ENCODE measurements around the gene KREMEN1. TPM values are rescaled to one million over a fixed set of nuclear protein-coding genes. Genes with fewer than 3 reads are reported as not detected.

KREMEN1 gene
- polyA plus RNA-seq, 4 donors = 1.1 to 24.6 (median 7.0) TPM

- FAIRE-seq = no peak
- no peak for DNase-seq
- 70 to 77% (median 73%) methylated on average over 9 of the region's 9 CpGs for WGBS, 3 donors
These were observed 130.9 kb downstream of the KREMEN1 start for GRCh38 chr22:29203488-29204454.

GRCh38 chr22:29204455-29205183 is 131.8 kb downstream of the KREMEN1 start:
- H3K9me3 ChIP-seq (ENCODE audit: control insufficient read depth in 2 of 2, insufficient read depth in 1 of 2, low read depth in 1 of 2, low read length in 1 of 2) = no peaks in the 10 kb centered on the region
- H3K36me3 ChIP-seq (ENCODE audit: control insufficient read depth in 3 of 3, insufficient read depth in 2 of 3, low read depth in 1 of 3, low read length in 3 of 3) = peaks cover 0 to 36% (median 0%) of the 10 kb centered on the region in 3 donors
- H3K4me1 ChIP-seq (ENCODE audit: control insufficient read depth in 3 of 3, insufficient read depth in 2 of 3, low read depth in 1 of 3, low read length in 2 of 3) = peaks cover 0 to 42% (median 3%) of the 10 kb centered on the region in 3 donors
- FAIRE-seq (no peak), DNase-seq (peak in 1 of 2 donors; percentile 36)
- H3K4me3 ChIP-seq (ENCODE audit: low read depth in 1 of 3, low read length in 3 of 3) = no peak overlapping the region
- H3K27ac ChIP-seq (ENCODE audit: low read depth in 1 of 3, low read length in 2 of 3) = peak overlapping the region in 2 of 3 donors; percentile 9 to 60
- H3K27me3 ChIP-seq (ENCODE audit: control insufficient read depth in 3 of 3, insufficient read depth in 3 of 3, low read length in 3 of 3) = no peaks in the 10 kb centered on the region
- 75 to 77% (median 75%) methylated on average over 7 to 8 of the region's 8 CpGs for WGBS, 3 donors

More at GRCh38 chr22:29203488-29204454, 130.9 kb downstream of the KREMEN1 start:
- H3K27me3 ChIP-seq (ENCODE audit: control insufficient read depth in 3 of 3, insufficient read depth in 3 of 3, low read length in 3 of 3) = no peaks in the 10 kb centered on the region
- peak overlapping the region in 2 of 3 donors; percentile 9 to 89 for H3K27ac ChIP-seq (ENCODE audit: low read depth in 1 of 3, low read length in 2 of 3)
- no peak overlapping the region for H3K4me3 ChIP-seq (ENCODE audit: low read depth in 1 of 3, low read length in 3 of 3)
- H3K9me3 ChIP-seq (ENCODE audit: control insufficient read depth in 2 of 2, insufficient read depth in 1 of 2, low read depth in 1 of 2, low read length in 1 of 2) = no peaks in the 10 kb centered on the region
- peaks cover 0 to 29% (median 0%) of the 10 kb centered on the region in 3 donors for H3K36me3 ChIP-seq (ENCODE audit: control insufficient read depth in 3 of 3, insufficient read depth in 2 of 3, low read depth in 1 of 3, low read length in 3 of 3)
- H3K4me1 ChIP-seq (ENCODE audit: control insufficient read depth in 3 of 3, insufficient read depth in 2 of 3, low read depth in 1 of 3, low read length in 2 of 3) = peaks cover 0 to 34% (median 3%) of the 10 kb centered on the region in 3 donors

GRCh38 chr22:29205252-29205593 is 132.4 kb downstream of the KREMEN1 start:
- Histone ChIP-seq H3K9me3 (ENCODE audit: control insufficient read depth in 2 of 2, insufficient read depth in 1 of 2, low read depth in 1 of 2, low read length in 1 of 2) (no peaks in the 10 kb centered on the region), H3K27me3 (ENCODE audit: control insufficient read depth in 3 of 3, insufficient read depth in 3 of 3, low read length in 3 of 3) (no peaks in the 10 kb centered on the region), H3K4me1 (ENCODE audit: control insufficient read depth in 3 of 3, insufficient read depth in 2 of 3, low read depth in 1 of 3, low read length in 2 of 3) (peaks cover 0 to 47% (median 3%) of the 10 kb centered on the region in 3 donors), H3K36me3 (ENCODE audit: control insufficient read depth in 3 of 3, insufficient read depth in 2 of 3, low read depth in 1 of 3, low read length in 3 of 3) (peaks cover 0 to 34% (median 0%) of the 10 kb centered on the region in 3 donors), H3K4me3 (ENCODE audit: low read depth in 1 of 3, low read length in 3 of 3) (peak overlapping the region in 2 of 3 donors; percentile 39 to 49), H3K27ac (ENCODE audit: low read depth in 1 of 3, low read length in 2 of 3) (peak overlapping the region in 2 of 3 donors; percentile 36 to 46)
- DNase-seq = no peak
- 48 to 65% (median 53%) methylated on average over 11 of the region's 11 CpGs for WGBS, 3 donors
- no peak for FAIRE-seq

- peaks cover 0 to 51% (median 3%) of the 10 kb centered on the region in 3 donors for H3K4me1 ChIP-seq (ENCODE audit: control insufficient read depth in 3 of 3, insufficient read depth in 2 of 3, low read depth in 1 of 3, low read length in 2 of 3)
These were observed 132.9 kb downstream of the KREMEN1 start, which contains the start of gene EMID1 for GRCh38 chr22:29205594-29206371. TSS of gene EMID1 (plus strand) at chr22:29205896. CDS start at chr22:29206039, 143 bp downstream.

GRCh38 chr22:29206372-29207242 is 133.8 kb downstream of the KREMEN1 start:
- H3K27ac ChIP-seq (ENCODE audit: low read depth in 1 of 3, low read length in 2 of 3) = peak overlapping the region in 2 of 3 donors; percentile 4 to 82
- no peaks in the 10 kb centered on the region for H3K27me3 ChIP-seq (ENCODE audit: control insufficient read depth in 3 of 3, insufficient read depth in 3 of 3, low read length in 3 of 3)
- peaks cover 0 to 41% (median 0%) of the 10 kb centered on the region in 3 donors for H3K36me3 ChIP-seq (ENCODE audit: control insufficient read depth in 3 of 3, insufficient read depth in 2 of 3, low read depth in 1 of 3, low read length in 3 of 3)
- DNase-seq (no peak), FAIRE-seq (no peak)
- peaks cover 0 to 51% (median 3%) of the 10 kb centered on the region in 3 donors for H3K4me1 ChIP-seq (ENCODE audit: control insufficient read depth in 3 of 3, insufficient read depth in 2 of 3, low read depth in 1 of 3, low read length in 2 of 3)
- H3K9me3 ChIP-seq (ENCODE audit: control insufficient read depth in 2 of 2, insufficient read depth in 1 of 2, low read depth in 1 of 2, low read length in 1 of 2) = no peaks in the 10 kb centered on the region
- peak overlapping the region in 2 of 3 donors; percentile 49 to 93 for H3K4me3 ChIP-seq (ENCODE audit: low read depth in 1 of 3, low read length in 3 of 3)
- 40 to 44% (median 43%) methylated on average over 19 of the region's 19 CpGs for WGBS, 3 donors

More at GRCh38 chr22:29205594-29206371, 132.9 kb downstream of the KREMEN1 start, which contains the start of gene EMID1:
- Histone ChIP-seq H3K4me3 (ENCODE audit: low read depth in 1 of 3, low read length in 3 of 3) (peak within 1 kb of the TSS in 2 of 3 donors; percentile 49 to 93), H3K27ac (ENCODE audit: low read depth in 1 of 3, low read length in 2 of 3) (peak within 1 kb of the TSS in 2 of 3 donors; percentile 36 to 82), H3K36me3 (ENCODE audit: control insufficient read depth in 3 of 3, insufficient read depth in 2 of 3, low read depth in 1 of 3, low read length in 3 of 3) (peaks cover 0 to 36% (median 0%) of the 10 kb centered on the region in 3 donors), H3K9me3 (ENCODE audit: control insufficient read depth in 2 of 2, insufficient read depth in 1 of 2, low read depth in 1 of 2, low read length in 1 of 2) (no peaks in the 10 kb centered on the region), H3K27me3 (ENCODE audit: control insufficient read depth in 3 of 3, insufficient read depth in 3 of 3, low read length in 3 of 3) (no peaks in the 10 kb centered on the region)
- WGBS, 3 donors = 1 to 3% (median 2%) methylated on average over 37 to 90 of the region's 90 CpGs
- DNase-seq (peak; percentile 20 to 81), FAIRE-seq (no peak)

- H3K4me1 ChIP-seq (ENCODE audit: control insufficient read depth in 3 of 3, insufficient read depth in 2 of 3, low read depth in 1 of 3, low read length in 2 of 3) = peaks cover 0 to 46% (median 0%) of the 10 kb centered on the region in 3 donors
- peak overlapping the region in 1 of 3 donors; percentile 93 for H3K4me3 ChIP-seq (ENCODE audit: low read depth in 1 of 3, low read length in 3 of 3)
- H3K27ac ChIP-seq (ENCODE audit: low read depth in 1 of 3, low read length in 2 of 3) = peak overlapping the region in 1 of 3 donors; percentile 73
- WGBS, 3 donors = 85 to 90% (median 87%) methylated on average over 5 of the region's 5 CpGs
- no peaks in the 10 kb centered on the region for H3K9me3 ChIP-seq (ENCODE audit: control insufficient read depth in 2 of 2, insufficient read depth in 1 of 2, low read depth in 1 of 2, low read length in 1 of 2)
- DNase-seq (no peak), FAIRE-seq (no peak)
- peaks cover 0 to 46% (median 0%) of the 10 kb centered on the region in 3 donors for H3K36me3 ChIP-seq (ENCODE audit: control insufficient read depth in 3 of 3, insufficient read depth in 2 of 3, low read depth in 1 of 3, low read length in 3 of 3)
- no peaks in the 10 kb centered on the region for H3K27me3 ChIP-seq (ENCODE audit: control insufficient read depth in 3 of 3, insufficient read depth in 3 of 3, low read length in 3 of 3)
These were observed 134.4 kb downstream of the KREMEN1 start for GRCh38 chr22:29207243-29207550.

All from small intestine (tissue), 7 donors.